OCI-LY3 (cell line): ENCODE data around the gene SLC25A33.
"Not testable (repeated sequence)": the region's sequence is repeated elsewhere in the genome, so short reads cannot be mapped to it uniquely, and the experiment has no call there.

Source experiments
- H2AFZ ChIP-seq: fragments of 200-600, 300-600 bp; shearing (Covaris generic); 2 replicates; pipeline ENCODE4 v1.6.0; 2014; ENCODE audit warnings: antibody characterized with exemption, low read depth, low read length
- H3K27ac ChIP-seq: fragments of 200-600, 300-600 bp; sonication (generic); 2 replicates; pipeline ENCODE4 v1.5.1; 2014; ENCODE audit warnings: mild to moderate bottlenecking, low read length, moderate library complexity, mixed read lengths
- H3K27me3 ChIP-seq: fragments of 200-600, 300-600 bp; sonication (generic); 2 replicates; pipeline ENCODE4 v1.6.1; 2014; ENCODE audit warnings: low read depth, low read length, mixed read lengths
- H3K36me3 ChIP-seq: fragments of 200-600, 300-600 bp; sonication (generic); replicated peaks from 2 replicates; pipeline ENCODE3; 2014; ENCODE audit warnings: low read depth, low read length, mixed read lengths
- H3K4me1 ChIP-seq: fragments of 300-600, 200-600 bp; sonication (generic); 2 replicates; pipeline ENCODE4 v1.6.1; 2014; ENCODE audit warnings: low read length, mixed read lengths
- H3K4me2 ChIP-seq: fragments of 200-600, 300-600 bp; sonication (generic); 2 replicates; pipeline ENCODE4 v1.6.1; 2014; ENCODE audit warnings: low read length, mixed read lengths
- H3K4me3 ChIP-seq: fragments of 300-600, 200-600 bp; sonication (generic); 2 replicates; pipeline ENCODE4 v1.5.1; 2014; ENCODE audit warnings: antibody characterized with exemption, mild to moderate bottlenecking, low read length, moderate library complexity
- H3K79me2 ChIP-seq: fragments of 300-600, 200-600 bp; shearing (Covaris generic); 2 replicates; pipeline ENCODE4 v1.6.1; 2014; ENCODE audit warnings: mild to moderate bottlenecking, low read length, mixed read lengths
- H3K9ac ChIP-seq: fragments of 300-600, 200-600 bp; shearing (Covaris generic); 2 replicates; pipeline ENCODE4 v1.6.0; 2014; ENCODE audit warnings: mild to moderate bottlenecking, low read length, moderate library complexity
- H3K9me3 ChIP-seq: fragments of 200-600, 300-600 bp; shearing (Covaris generic); 2 replicates; pipeline ENCODE4 v1.6.1; 2014; ENCODE audit warnings: low read length, mixed read lengths; ENCODE audit not compliant: insufficient read depth
- H4K20me1 ChIP-seq: fragments of 200-600, 300-600 bp; sonication (generic); 2 replicates; pipeline ENCODE4 v1.6.1; 2016; ENCODE audit warnings: low read length, mixed read lengths; ENCODE audit not compliant: insufficient read depth
- EZH2phosphoT487 ChIP-seq: fragments of 200-600 bp; shearing (Covaris generic); IDR thresholded peaks from 2 replicates; pipeline ENCODE4 v1.6.1; 2018; ENCODE audit warnings: antibody characterized with exemption, mixed run types, low read depth
- TF ChIP-seq, protein P1 (sequence below): fragments of 200-600, 300-600 bp; sonication (generic); IDR thresholded peaks from 2 replicates; pipeline ENCODE4 v1.5.1; 2014; ENCODE audit warnings: antibody characterized with exemption, low read length, low read depth

SLC25A33 gene

DNA sequence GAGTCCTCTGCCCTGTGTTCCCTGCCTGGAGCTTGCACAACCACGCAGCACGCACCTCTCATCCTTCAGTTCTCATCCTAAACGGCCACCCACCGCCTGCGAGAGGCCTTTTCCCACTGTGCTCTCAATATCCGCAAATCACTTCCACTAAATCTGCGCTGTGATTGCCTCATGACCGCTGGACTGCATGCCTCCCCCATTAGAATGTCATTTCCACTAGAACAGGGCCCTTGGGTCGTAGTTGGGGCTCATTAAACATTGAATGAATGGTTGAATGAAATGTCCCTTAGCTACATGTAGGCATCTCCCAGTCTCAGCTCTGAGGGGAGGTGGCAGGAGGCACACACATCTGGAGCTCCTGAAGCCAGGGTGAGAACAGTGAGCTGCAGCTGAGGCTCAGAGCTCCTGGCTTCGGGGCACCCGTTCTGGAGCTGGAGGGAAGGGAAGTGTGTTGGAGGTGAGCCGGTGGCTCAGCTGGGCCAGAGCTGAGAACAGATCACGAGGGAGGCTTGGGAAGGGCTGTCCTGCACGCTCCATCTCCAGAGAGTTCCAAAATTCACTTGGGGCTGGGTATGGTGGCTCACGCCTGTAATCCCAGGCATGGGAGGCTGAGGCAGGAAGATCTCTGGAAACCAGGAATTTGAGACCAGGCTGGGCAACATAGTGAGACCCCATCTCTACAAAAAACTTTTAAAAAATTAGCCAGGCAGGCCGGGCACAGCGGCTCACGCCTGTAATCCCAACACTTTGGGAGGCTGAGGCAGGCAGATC is 79.8 kb downstream of the SLC25A33 start:
- Histone ChIP-seq H2AFZ (no peak overlapping the region), H3K79me2 (no peaks in the 10 kb centered on the region)
- TF ChIP-seq, protein P1, sequence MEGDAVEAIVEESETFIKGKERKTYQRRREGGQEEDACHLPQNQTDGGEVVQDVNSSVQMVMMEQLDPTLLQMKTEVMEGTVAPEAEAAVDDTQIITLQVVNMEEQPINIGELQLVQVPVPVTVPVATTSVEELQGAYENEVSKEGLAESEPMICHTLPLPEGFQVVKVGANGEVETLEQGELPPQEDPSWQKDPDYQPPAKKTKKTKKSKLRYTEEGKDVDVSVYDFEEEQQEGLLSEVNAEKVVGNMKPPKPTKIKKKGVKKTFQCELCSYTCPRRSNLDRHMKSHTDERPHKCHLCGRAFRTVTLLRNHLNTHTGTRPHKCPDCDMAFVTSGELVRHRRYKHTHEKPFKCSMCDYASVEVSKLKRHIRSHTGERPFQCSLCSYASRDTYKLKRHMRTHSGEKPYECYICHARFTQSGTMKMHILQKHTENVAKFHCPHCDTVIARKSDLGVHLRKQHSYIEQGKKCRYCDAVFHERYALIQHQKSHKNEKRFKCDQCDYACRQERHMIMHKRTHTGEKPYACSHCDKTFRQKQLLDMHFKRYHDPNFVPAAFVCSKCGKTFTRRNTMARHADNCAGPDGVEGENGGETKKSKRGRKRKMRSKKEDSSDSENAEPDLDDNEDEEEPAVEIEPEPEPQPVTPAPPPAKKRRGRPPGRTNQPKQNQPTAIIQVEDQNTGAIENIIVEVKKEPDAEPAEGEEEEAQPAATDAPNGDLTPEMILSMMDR = no peak
- no peak for TF ChIP-seq EZH2phosphoT487

DNA sequence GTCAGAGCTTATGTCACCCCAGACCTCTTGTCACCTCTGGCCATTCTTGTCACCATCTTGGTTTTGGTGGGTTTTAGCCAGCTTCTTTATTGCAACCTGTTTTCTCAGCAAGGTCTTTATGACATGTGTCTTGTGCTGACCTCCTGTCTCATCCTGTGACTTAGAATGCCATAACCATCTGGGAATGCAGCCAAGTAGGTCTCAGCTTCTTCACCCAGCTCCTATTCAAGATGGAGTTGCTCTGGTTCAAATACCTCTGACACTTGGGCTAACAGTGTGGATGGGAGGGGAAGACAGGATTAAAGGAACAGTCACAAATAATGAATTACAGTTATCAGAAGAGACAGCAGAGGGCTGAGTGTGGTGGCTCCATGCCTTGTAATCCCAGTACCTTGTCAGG is 81.8 kb downstream of the SLC25A33 start:
- H2AFZ ChIP-seq = no peak overlapping the region
- H4K20me1 ChIP-seq = no peaks in the 10 kb centered on the region
- no peaks in the 10 kb centered on the region for H3K36me3 ChIP-seq
- H3K4me2 ChIP-seq = no peak overlapping the region
- no peak for TF ChIP-seq EZH2phosphoT487
- TF ChIP-seq, protein P1 = no peak
- no peaks in the 10 kb centered on the region for H3K79me2 ChIP-seq
- H3K9ac ChIP-seq = no peak overlapping the region
- no peak overlapping the region for H3K4me3 ChIP-seq
- H3K27me3 ChIP-seq = no peaks in the 10 kb centered on the region
- no peaks in the 10 kb centered on the region for H3K9me3 ChIP-seq
- peaks cover 15% of the 10 kb centered on the region for H3K4me1 ChIP-seq
- no peak overlapping the region for H3K27ac ChIP-seq

More for the DNA sequence above, 79.8 kb downstream of the SLC25A33 start:
- Histone ChIP-seq H4K20me1 (no peaks in the 10 kb centered on the region), H3K27me3 (no peaks in the 10 kb centered on the region), H3K9ac (no peak overlapping the region), H3K9me3 (no peaks in the 10 kb centered on the region), H3K4me2 (no peak overlapping the region), H3K4me3 (no peak overlapping the region), H3K4me1 (peaks cover 7% of the 10 kb centered on the region; the same call in 1 of the 2 replicates), H3K36me3 (no peaks in the 10 kb centered on the region), H3K27ac (no peak overlapping the region)

DNA sequence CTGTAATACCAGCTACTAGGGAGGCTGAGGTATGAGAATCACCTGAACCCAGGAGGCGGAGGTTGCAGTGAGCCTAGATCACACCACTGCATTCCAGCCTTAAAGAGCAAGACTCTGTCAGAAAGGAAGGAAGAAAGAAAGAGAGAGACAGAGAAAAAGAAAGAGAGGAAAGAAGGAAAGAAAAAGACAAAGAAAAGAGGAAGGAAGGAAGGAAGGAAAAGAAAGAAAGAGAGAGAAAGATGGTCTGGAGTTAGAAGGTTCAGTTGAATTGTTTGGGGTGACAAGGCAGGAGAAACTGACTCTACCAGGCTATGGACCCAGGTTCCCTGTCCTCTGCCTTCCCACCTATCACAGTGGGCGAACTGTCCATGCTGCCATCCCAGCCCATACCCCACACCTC is 84.8 kb downstream of the SLC25A33 start:
- H3K27ac ChIP-seq = no peak overlapping the region
- no peak overlapping the region for H3K4me2 ChIP-seq
- no peak overlapping the region for H2AFZ ChIP-seq
- peaks cover 36% of the 10 kb centered on the region for H3K4me1 ChIP-seq
- no peak overlapping the region for H3K4me3 ChIP-seq
- no peak overlapping the region for H3K9ac ChIP-seq
- H3K79me2 ChIP-seq = peaks cover 8% of the 10 kb centered on the region
- no peaks in the 10 kb centered on the region for H3K36me3 ChIP-seq
- no peaks in the 10 kb centered on the region for H4K20me1 ChIP-seq
- no peaks in the 10 kb centered on the region for H3K9me3 ChIP-seq
- TF ChIP-seq, protein P1 = no peak
- TF ChIP-seq EZH2phosphoT487 = no peak
- H3K27me3 ChIP-seq = no peaks in the 10 kb centered on the region

DNA sequence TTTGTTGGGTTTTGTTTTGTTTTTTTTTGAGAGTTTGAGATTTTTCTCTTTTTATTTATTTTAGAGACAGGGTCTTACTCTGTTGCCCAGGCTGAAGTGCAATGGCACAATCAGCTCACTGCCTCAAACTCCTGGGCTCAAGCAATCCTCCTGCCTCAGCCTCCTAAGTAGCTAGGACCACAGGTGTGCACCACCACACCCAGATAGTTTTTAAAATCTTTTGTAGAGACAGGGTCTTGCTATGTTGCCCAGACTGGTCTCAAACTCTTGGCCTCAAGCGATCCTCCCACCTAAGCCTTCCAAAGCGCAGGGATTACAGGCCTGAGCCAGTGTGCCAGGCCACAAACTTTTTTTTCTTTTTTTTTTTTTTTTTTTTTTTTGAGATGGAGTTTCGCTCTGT is 85.8 kb downstream of the SLC25A33 start:
- H3K9me3 ChIP-seq, H3K9ac ChIP-seq, H3K36me3 ChIP-seq, H2AFZ ChIP-seq, H3K4me2 ChIP-seq, H3K4me3 ChIP-seq, H3K27ac ChIP-seq, H3K27me3 ChIP-seq, H4K20me1 ChIP-seq: not testable (repeated sequence)
- Histone ChIP-seq H3K79me2 (peaks cover 11% of the 10 kb centered on the region), H3K4me1 (peaks cover 41% of the 10 kb centered on the region)
